ENCODE results near the gene PDIA4.
"Not testable (repeated sequence)": the region's sequence is repeated elsewhere in the genome, so short reads cannot be mapped to it uniquely, and the experiment has no call there.

The PDIA4 gene

GRCh38 chr7:149003560-149004305 is 24.6 kb downstream of the PDIA4 start:
- DNase-seq (ENCODE audit: low spot score): no peak

- no peak for DNase-seq (ENCODE audit: low spot score)
Observed at GRCh38 chr7:149003018-149003417, 25.3 kb downstream of the PDIA4 start.

- no peak for DNase-seq (ENCODE audit: low spot score)
Observed at GRCh38 chr7:149002604-149003003, 25.7 kb downstream of the PDIA4 start.

DNA sequence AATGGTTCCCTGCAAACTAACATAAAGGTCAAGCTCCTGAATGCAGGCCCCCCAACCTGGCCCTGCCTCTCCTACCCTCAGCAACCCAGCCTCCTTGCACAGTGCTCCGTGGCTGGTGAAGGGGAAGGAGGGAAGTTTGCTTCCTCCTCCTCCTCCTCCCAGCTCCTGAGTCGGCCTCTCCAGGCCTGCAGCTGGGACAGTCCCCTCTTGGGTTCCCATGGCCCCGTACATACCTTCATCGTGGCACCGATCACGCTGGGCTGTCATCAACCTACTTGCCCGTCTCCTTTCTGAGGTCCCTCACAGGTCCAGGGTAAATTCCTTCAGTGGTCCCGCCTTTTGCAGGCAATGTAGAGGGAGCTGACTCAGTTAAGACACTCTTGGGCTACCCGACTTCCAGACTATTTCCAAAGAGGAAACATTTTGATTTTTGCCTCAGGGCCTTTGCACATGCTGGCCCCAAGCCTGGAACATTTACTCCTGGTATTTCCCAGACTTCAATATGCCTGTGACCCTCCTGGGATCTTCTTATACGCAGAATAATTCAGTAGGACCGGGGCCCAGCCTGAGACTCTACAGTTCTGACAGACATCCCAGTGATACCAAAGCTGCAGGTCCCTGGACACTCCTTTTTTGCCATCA is 26.8 kb downstream of the PDIA4 start:
- no peak for DNase-seq (ENCODE audit: low spot score)

- no peak for DNase-seq (ENCODE audit: low spot score)
Observed at GRCh38 chr7:149000961-149001360, 27.3 kb downstream of the PDIA4 start.

GRCh38 chr7:148999192-148999591 is 29.1 kb downstream of the PDIA4 start:
- no peak for DNase-seq (ENCODE audit: low spot score)

DNA sequence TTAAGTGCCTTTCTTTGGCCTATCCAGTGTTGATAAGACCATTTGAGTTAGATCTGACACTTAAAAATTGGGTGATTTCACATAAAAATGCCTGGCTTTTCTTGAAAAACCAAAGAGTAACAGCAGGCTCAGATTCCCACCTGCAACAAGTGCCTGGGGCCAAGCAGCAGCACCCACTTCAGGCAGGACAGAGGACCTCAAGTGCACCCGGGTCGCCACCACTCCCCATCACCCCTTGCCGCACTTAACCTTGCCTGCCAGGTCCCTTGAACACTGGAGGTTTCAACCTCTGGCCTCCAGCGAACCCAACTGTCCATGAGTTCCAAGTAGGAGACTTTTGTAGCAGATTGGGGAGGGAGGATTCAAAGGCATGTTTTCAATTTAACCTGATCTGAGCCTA is 30.8 kb downstream of the PDIA4 start:
- DNase-seq (ENCODE audit: low spot score): no peak

DNA sequence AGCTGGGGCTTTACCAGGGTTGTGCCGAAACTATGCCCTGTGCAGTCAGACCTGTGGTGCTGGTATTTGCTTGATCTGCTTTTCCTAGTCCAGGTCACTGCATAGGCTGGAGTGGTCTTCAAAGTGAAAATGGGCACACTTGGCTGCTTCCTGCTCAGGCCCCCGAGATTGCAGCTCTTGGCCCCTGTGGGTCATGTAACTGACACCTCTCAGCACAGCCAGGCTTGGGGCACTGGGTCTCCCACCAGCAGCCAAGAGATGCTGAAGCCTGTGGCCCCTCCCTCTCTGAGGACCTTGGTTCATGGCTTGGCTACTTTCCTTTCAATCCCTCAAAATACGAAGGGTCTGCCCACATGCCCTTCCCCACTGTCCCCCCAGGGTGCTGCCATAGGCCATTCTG is 33.7 kb downstream of the PDIA4 start:
- DNase-seq (ENCODE audit: low spot score): no peak

- DNase-seq (ENCODE audit: low spot score): no peak
Observed at GRCh38 chr7:148993193-148993592, 35.1 kb downstream of the PDIA4 start.

- no peak for DNase-seq (ENCODE audit: low spot score)
Observed at GRCh38 chr7:148991536-148991935, 36.8 kb downstream of the PDIA4 start.

- DNase-seq (ENCODE audit: low spot score): no peak
Observed at GRCh38 chr7:148987751-148988512, 40.4 kb downstream of the PDIA4 start.

DNA sequence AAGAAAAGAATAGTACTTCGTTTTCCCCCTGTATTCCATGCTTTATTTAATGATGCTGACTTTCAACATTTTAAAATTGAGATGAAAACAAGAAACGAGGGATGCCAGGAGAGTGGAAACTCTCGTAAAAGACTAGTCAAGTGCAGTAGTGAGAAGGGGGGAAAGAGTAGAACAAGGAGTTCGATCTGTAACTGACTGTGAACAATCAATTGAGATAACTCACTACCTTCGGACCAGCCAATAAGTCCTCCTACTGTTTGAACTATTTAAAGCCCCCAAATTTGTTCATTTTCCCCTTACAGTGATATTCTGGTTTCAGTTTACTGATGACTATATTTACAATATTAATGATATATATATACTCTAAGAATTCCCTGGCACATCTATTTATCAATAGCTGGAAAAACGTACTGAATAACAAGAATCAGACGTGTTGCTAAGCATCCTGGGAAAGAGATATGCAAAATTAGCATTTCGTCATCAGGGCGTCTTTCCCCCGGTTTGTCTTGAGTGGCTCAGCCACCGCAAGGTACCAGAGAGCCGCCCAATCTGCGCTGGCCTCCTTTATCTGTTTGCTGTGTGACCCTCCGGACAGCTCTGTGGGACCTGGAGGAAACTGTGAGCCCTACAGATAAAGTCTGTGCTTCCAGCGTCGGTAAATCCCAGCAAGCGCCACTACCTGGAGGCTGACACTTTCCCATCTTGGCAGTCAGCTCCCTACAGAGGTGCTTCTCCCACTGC is 41.1 kb downstream of the PDIA4 start:
- DNase-seq (ENCODE audit: low spot score): peak; percentile 92

DNA sequence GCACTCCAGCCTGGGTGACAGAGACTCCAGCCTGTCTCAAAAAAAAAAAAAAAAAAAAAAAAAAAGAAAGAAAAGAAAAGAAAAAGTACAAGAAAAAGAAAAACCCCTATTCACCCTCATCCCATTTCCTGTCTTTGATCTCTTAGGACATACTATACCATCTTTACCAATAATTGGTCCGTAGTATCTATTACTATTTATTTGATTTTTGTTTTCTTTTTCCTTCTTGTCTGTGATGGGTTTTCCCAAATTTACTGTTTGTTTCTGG is 41.6 kb downstream of the PDIA4 start:
- DNase-seq (ENCODE audit: low spot score): no peak

DNA sequence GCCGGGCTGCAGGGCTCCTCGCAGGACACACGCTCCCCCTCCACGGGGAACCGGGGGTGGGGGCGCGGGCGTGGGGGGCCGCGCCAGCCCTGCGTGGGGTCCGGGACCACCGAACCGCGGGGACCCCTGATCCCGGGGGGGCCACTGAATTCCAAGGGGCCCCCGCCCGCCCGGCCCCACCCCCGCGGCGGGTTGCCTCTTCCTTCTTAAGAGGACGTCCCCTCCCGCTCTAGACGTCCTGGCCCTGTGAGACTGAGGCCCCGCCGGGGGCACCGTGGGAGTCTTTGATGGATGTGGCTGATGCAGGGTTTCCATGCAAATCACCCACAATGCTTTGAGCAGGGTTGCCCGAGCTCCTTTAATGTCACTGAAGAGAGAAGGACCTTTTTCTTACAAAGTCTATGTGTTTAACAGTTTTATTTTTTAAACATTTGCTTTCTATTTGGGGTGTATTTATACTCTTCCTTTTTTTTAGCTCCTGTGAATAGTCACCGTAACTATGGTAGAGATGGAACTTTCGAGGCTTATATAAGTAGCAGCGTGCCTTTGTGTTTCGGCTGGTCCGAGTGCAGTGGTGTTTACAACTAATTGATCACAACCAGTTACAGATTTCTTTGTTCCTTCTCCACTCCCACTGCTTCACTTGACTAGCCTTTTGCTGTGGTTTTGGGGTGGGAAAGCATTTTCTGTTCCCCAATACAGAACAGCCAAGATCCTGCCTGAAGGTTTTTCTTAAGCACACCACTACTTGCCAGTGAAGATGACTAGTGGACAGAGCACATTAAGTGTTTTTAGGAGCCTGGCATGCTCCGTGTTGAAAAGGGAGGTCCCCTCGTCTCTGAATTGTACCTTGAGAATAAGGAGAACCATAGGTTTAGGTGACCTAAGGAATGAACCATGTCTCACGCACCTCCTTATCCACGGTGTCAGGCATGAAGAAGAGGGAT is 44.8 kb downstream of the PDIA4 start:
- peak; percentile 88 for DNase-seq (ENCODE audit: low spot score)

DNA sequence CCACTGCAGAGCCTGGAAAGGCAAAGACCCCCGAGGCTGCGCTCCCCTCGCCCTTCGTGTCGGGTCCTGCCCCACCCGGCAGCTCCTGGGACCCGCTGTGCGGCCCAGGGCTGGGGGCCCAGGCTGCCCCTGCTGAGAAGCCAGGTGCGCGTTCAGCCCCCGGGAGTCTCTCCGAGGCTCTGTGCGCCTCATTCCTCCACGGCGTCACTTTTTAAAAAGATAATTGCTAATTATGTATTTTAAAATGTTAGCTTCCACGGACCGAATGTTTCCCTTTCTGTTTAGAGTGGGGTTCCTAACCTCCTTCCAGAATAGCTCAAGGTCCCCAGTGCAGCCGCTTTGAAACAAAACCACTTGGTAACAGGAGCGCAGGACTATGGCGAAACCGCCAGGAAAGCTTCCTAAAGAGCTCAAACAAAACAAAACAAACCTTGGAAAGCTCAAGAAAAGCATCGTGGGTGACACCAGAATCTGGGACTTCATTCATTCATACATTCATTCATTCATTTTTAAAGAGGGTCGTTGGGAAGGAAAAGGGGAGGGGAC is 45.6 kb downstream of the PDIA4 start:
- peak; percentile 74 for DNase-seq (ENCODE audit: low spot score)

DNA sequence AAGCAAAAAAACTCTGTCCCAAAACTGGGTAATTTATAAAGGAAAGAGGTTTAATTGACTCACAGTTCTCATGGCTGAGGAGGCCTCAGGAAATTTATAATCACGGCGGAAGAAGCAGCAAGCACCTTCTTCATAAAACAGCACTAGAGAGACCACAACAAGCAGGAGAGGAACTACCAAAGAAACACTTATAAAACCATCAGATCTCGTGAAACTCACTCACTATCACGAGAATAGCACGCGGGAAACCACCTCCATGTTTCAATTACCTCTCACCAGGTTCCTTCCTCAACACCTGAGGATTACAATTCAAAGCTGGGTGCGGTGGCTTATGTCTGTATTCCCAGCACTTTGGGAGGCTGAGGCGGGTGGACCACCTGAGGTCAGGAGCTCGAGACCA is 48.5 kb downstream of the PDIA4 start:
- DNase-seq (ENCODE audit: low spot score): no peak

- DNase-seq (ENCODE audit: low spot score): not testable (repeated sequence)
Observed at GRCh38 chr7:148979072-148979471, 49.2 kb downstream of the PDIA4 start.

- no peak for DNase-seq (ENCODE audit: low spot score)
Observed at GRCh38 chr7:148978091-148978490, 50.2 kb downstream of the PDIA4 start.

- DNase-seq (ENCODE audit: low spot score): no peak
Observed at GRCh38 chr7:148975896-148976295, 52.4 kb downstream of the PDIA4 start.

DNA sequence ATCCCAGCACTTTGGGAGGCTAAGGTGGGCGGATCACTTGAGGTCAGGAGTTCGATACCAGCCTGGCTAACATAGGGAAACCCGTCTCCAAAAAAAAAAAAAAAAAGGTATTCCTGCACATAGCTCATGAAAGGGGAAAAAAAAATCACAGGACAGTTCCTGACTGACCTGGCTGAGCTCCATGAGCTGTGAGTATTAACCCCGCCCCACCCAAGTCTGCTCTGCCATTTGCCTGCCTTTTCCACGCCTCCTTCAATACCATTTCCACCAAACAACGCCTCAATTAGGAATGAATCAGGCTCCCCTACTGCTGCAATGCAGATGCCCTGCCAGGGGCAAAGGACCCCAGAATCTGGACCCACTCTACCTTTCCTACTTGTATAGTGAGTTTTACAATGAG is 55.0 kb downstream of the PDIA4 start:
- no peak for DNase-seq (ENCODE audit: low spot score)

GRCh38 chr7:148972375-148972774 is 55.9 kb downstream of the PDIA4 start:
- DNase-seq (ENCODE audit: low spot score): no peak
